Smooth muscle cell (in vitro differentiated cells): ENCODE data around the gene CNNM1. TPM values are rescaled to one million over a fixed set of nuclear protein-coding genes. Genes with fewer than 3 reads are reported as not detected.

ENCODE experiments used
- DNase-seq: peaks from one replicate; lab custom pipeline; 2025; ENCODE audit not compliant: unreplicated experiment; lab: John Stamatoyannopoulos, UW
- H2AFZ ChIP-seq: fragments of 200-600 bp; sonication (generic); 2 replicates; pipeline ENCODE4 v1.6.0; 2016; ENCODE audit warnings: antibody characterized with exemption, low read depth, mild to moderate bottlenecking
- H3F3A ChIP-seq: fragments of 200-600 bp; sonication (generic); 2 replicates; pipeline ENCODE4 v1.6.0; 2017; ENCODE audit warnings: antibody characterized with exemption, low read depth
- H3K27ac ChIP-seq: fragments of 200-600 bp; sonication (generic); 2 replicates; pipeline ENCODE4 v1.5.1; 2016; ENCODE audit warnings: low read depth, mild to moderate bottlenecking
- H3K27me3 ChIP-seq: fragments of 200-600 bp; sonication (generic); 2 replicates; pipeline ENCODE4 v1.6.1; 2016; ENCODE audit warnings: low read depth, mild to moderate bottlenecking
- H3K36me3 ChIP-seq: fragments of 200-600 bp; sonication (generic); 2 replicates; pipeline ENCODE4 v1.5.1; 2016; ENCODE audit warnings: low read depth
- H3K4me1 ChIP-seq: fragments of 200-600 bp; sonication (generic); 2 replicates; pipeline ENCODE4 v1.5.1; 2016; ENCODE audit warnings: low read depth
- H3K4me2 ChIP-seq: fragments of 200-600 bp; sonication (generic); 2 replicates; pipeline ENCODE4 v1.6.0; 2016; ENCODE audit warnings: mild to moderate bottlenecking
- H3K4me3 ChIP-seq: fragments of 200-600 bp; sonication (generic); 2 replicates; pipeline ENCODE4 v1.5.1; 2016; ENCODE audit warnings: mild to moderate bottlenecking
- H3K79me2 ChIP-seq: fragments of 200-600 bp; sonication (generic); 2 replicates; pipeline ENCODE4 v1.6.0; 2016; ENCODE audit warnings: low read depth, mild to moderate bottlenecking
- H3K9ac ChIP-seq: fragments of 200-600 bp; sonication (generic); 2 replicates; pipeline ENCODE4 v1.6.0; 2016; ENCODE audit warnings: low read depth
- H3K9me3 ChIP-seq: fragments of 200-600 bp; sonication (generic); replicated peaks from 2 replicates; pipeline ENCODE4 v1.5.1; 2016; ENCODE audit warnings: low read depth
- H4K20me1 ChIP-seq: fragments of 200-600 bp; sonication (generic); 2 replicates; pipeline ENCODE4 v1.6.0; 2016; ENCODE audit warnings: low read depth
- WGBS: methylation state at CpG from one replicate; pipeline ENCODE4 v1.1.7; 2016; ENCODE audit warnings: low lambda C conversion rate; 5-methylcytosine and 5-hydroxymethylcytosine counted together
- polyA plus RNA-seq: library from polyadenylated mRNA; unstranded; fragments of >200 nt; fragmentation: Nextera tagmentation; extraction: Ambion mirVana; gene quantifications from 2 replicates; pipeline ENCODE4 v1.2.1, GENCODE V29; 2016
- total RNA-seq: library from RNA; depleted of rRNA; stranded (reverse); fragments of >200 nt; gene quantifications from 2 replicates; pipeline ENCODE4 v1.2.3, GENCODE V29; 2014
- TF ChIP-seq, protein P1 (sequence below): fragments of 200-600 bp; sonication (generic); IDR thresholded peaks from 2 replicates; pipeline ENCODE4 v1.5.1; 2017; ENCODE audit warnings: borderline replicate concordance, mild to moderate bottlenecking, antibody characterized with exemption; ENCODE audit not compliant: insufficient read depth, poor library complexity, severe bottlenecking

CNNM1 gene
- total and polyA plus RNA-seq, 2 experiments from 2014 or later: 0.04 TPM; not detected in 1

DNA sequence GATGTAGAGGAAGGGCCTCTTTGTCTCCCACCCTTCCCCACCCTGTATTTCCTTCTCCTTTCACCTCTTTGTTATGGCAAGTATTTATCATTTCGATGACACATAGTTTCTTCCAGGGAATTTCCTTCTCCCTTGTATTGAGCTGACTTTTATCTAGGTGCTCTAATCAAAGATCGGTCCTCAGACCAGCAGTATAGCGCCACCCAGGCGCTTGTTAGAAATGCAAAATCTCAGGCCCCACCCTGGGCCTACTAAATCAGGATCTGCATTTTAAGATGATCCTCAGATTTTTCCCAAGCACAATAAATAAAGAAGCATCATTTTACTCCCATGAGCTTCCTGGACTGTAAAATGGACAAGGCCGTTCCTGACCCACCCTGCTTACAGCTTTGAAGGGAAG lies 113.2 kb downstream of the CNNM1 start:
- DNase-seq: no peak
- TF ChIP-seq, protein P1, sequence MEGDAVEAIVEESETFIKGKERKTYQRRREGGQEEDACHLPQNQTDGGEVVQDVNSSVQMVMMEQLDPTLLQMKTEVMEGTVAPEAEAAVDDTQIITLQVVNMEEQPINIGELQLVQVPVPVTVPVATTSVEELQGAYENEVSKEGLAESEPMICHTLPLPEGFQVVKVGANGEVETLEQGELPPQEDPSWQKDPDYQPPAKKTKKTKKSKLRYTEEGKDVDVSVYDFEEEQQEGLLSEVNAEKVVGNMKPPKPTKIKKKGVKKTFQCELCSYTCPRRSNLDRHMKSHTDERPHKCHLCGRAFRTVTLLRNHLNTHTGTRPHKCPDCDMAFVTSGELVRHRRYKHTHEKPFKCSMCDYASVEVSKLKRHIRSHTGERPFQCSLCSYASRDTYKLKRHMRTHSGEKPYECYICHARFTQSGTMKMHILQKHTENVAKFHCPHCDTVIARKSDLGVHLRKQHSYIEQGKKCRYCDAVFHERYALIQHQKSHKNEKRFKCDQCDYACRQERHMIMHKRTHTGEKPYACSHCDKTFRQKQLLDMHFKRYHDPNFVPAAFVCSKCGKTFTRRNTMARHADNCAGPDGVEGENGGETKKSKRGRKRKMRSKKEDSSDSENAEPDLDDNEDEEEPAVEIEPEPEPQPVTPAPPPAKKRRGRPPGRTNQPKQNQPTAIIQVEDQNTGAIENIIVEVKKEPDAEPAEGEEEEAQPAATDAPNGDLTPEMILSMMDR: no peak
- Histone ChIP-seq H3K36me3 (peaks cover 3% of the 10 kb centered on the region), H3K9ac (no peak overlapping the region), H3K27me3 (peaks cover 8% of the 10 kb centered on the region), H2AFZ (no peak overlapping the region), H3F3A (no peaks in the 10 kb centered on the region), H3K4me1 (no peaks in the 10 kb centered on the region), H3K4me2 (no peak overlapping the region), H4K20me1 (no peaks in the 10 kb centered on the region), H3K4me3 (no peak overlapping the region), H3K9me3 (no peaks in the 10 kb centered on the region), H3K27ac (no peak overlapping the region), H3K79me2 (no peaks in the 10 kb centered on the region)
- 77% methylated on average over 5 of the region's 5 CpGs for WGBS

DNA sequence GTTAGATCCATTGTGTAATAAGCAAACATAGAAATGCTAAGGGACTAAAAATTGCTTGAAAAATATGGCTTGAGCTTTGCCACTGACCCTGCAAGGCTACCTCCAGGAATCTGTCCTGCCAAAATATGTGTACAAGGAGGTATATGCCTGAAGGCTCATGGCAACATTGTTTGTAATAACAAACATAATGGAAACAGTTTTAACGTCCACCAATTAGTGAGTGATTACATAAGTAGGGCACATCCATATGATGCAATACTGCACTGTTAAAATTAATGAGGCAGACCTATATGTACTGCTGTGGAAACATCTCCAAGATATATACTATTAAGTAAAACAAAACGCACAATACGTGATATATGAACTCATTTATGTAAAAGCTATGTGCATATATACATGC lies 114.3 kb downstream of the CNNM1 start:
- H3K4me2 ChIP-seq: no peak overlapping the region
- H3K4me3 ChIP-seq: no peak overlapping the region
- 88% methylated on average over 3 of the region's 3 CpGs for WGBS
- H4K20me1 ChIP-seq: no peaks in the 10 kb centered on the region
- H3K9ac ChIP-seq: no peak overlapping the region
- H3K79me2 ChIP-seq: no peaks in the 10 kb centered on the region
- H3K27ac ChIP-seq: no peak overlapping the region
- H2AFZ ChIP-seq: no peak overlapping the region
- DNase-seq: no peak
- no peaks in the 10 kb centered on the region for H3F3A ChIP-seq
- no peaks in the 10 kb centered on the region for H3K9me3 ChIP-seq
- TF ChIP-seq, protein P1: no peak
- H3K27me3 ChIP-seq: peaks cover 16% of the 10 kb centered on the region
- H3K36me3 ChIP-seq: no peaks in the 10 kb centered on the region
- H3K4me1 ChIP-seq: no peaks in the 10 kb centered on the region

Other genes starting within 250 kb of the CNNM1 start
- 0.13 and 0.90 TPM in 2 replicates for gene HPSE2, start 93.5 kb upstream of the CNNM1 start, total RNA-seq
- gene HPSE2, start 93.5 kb upstream of the CNNM1 start, polyA plus RNA-seq: not detected in 2 replicates
- 22.0 and 34.7 TPM in 2 replicates for gene GOT1, start 101.3 kb downstream of the CNNM1 start, total RNA-seq
- 38.6 and 44.4 TPM in 2 replicates for gene GOT1, start 101.3 kb downstream of the CNNM1 start, polyA plus RNA-seq
- gene NKX2-3, start 203.6 kb downstream of the CNNM1 start, total RNA-seq: not detected in 2 replicates
- not detected in 2 replicates for gene NKX2-3, start 203.6 kb downstream of the CNNM1 start, polyA plus RNA-seq